Activated CD8-positive, alpha-beta T cell treated with anti-CD3 and anti-CD28 coated beads for 36 hours (primary cell): Measurements from ENCODE around the gene SSTR5. TPM values are rescaled to one million over a fixed set of nuclear protein-coding genes. Genes with fewer than 3 reads are reported as not detected.

ENCODE experiments used
- ATAC-seq: fragments of 200-7000 bp; cut with Tn5 transposase; one replicate; pipeline ENCODE4 v1.10.0; 2021; ENCODE audit warnings: mild to moderate bottlenecking, moderate library complexity
- CTCF ChIA-PET: fragments of 350-600 bp; sonication (Branson Sonifier 250); formaldehyde crosslinking; loops from one replicate; lab custom pipeline; 2021; ENCODE audit warnings: antibody characterized with exemption; lab: Charles Lee
- POLR2A ChIA-PET: fragments of 350-600 bp; sonication (Branson Sonifier 250); formaldehyde crosslinking; loops from one replicate; lab custom pipeline; 2021; ENCODE audit warnings: antibody characterized with exemption; lab: Charles Lee
- DNase-seq: peaks from one replicate; pipeline ENCODE4 v3.0.0-alpha.2; 2020
- H3K27ac Mint-ChIP-seq: one replicate; pipeline ENCODE4 v1.8.0; 2021; ENCODE audit warnings: mild to moderate bottlenecking, mixed read lengths
- H3K27me3 Mint-ChIP-seq: one replicate; pipeline ENCODE4 v1.8.0; 2021; ENCODE audit warnings: mixed read lengths
- H3K36me3 Mint-ChIP-seq: one replicate; pipeline ENCODE4 v1.8.0; 2021; ENCODE audit warnings: low read depth, mixed read lengths
- H3K4me1 Mint-ChIP-seq: one replicate; pipeline ENCODE4 v1.8.0; 2021; ENCODE audit warnings: low read depth, mixed read lengths
- H3K4me3 Mint-ChIP-seq: one replicate; pipeline ENCODE4 v1.8.0; 2021; ENCODE audit warnings: mild to moderate bottlenecking, moderate library complexity, mixed read lengths
- H3K9me3 Mint-ChIP-seq: one replicate; pipeline ENCODE4 v1.8.0; 2021; ENCODE audit warnings: mixed read lengths
- intact Hi-C: fragments of 100-400 bp; cut with micrococcal nuclease; formaldehyde crosslinking; loops from one replicate; pipeline ENCODE4 v1.10.0; 2022
- total RNA-seq, 2 experiments: library from RNA; stranded (reverse); gene quantifications; one replicate each; pipeline ENCODE4 v1.2.3, GENCODE V29; 2021
- TF ChIP-seq, protein P1 (sequence below): fragments of 200-600 bp; IDR thresholded peaks from one replicate; pipeline ENCODE4 v1.8.0; 2022; ENCODE audit warnings: antibody characterized with exemption, mild to moderate bottlenecking

The SSTR5 gene
- total RNA-seq, 2 experiments from 2014 or later: not detected

DNA sequence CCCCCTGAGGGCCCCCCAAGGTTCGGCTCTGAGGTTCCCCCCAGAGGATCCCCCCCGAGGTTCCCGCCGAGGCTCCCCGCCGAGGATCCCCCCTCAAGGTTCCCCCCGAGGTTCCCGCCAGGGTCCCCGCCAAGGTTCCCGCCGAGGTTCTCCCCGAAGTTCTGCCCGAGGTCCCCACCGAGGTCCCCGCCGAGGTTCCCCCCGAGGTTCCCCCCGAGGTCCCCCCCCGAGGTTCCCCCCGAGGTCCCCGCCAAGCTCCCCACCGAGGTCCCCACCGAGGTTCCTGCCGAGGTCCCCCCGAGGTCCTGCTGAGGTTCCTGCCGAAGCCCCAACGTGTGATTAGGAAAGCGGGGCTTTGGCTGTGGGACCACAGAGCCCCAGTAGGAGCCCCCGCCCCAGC lies 32.2 kb upstream of the SSTR5 start:
- peaks cover 3% of the 10 kb centered on the region for H3K9me3 Mint-ChIP-seq
- ATAC-seq (no peak), DNase-seq (no peak)
- no peak overlapping the region for H3K4me3 Mint-ChIP-seq
- TF ChIP-seq, protein P1, sequence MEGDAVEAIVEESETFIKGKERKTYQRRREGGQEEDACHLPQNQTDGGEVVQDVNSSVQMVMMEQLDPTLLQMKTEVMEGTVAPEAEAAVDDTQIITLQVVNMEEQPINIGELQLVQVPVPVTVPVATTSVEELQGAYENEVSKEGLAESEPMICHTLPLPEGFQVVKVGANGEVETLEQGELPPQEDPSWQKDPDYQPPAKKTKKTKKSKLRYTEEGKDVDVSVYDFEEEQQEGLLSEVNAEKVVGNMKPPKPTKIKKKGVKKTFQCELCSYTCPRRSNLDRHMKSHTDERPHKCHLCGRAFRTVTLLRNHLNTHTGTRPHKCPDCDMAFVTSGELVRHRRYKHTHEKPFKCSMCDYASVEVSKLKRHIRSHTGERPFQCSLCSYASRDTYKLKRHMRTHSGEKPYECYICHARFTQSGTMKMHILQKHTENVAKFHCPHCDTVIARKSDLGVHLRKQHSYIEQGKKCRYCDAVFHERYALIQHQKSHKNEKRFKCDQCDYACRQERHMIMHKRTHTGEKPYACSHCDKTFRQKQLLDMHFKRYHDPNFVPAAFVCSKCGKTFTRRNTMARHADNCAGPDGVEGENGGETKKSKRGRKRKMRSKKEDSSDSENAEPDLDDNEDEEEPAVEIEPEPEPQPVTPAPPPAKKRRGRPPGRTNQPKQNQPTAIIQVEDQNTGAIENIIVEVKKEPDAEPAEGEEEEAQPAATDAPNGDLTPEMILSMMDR: no peak
- no peaks in the 10 kb centered on the region for H3K4me1 Mint-ChIP-seq
- ChIA-PET CTCF (interaction anchor here (1.6 kb wide), 1 partner anchor 17 kb away, joined by 9 read pairs; no protein-coding TSS in a partner anchor), POLR2A (interaction anchor here (1.0 kb wide), 1 partner anchor 334 kb away, joined by 3 read pairs; no protein-coding TSS in a partner anchor)
- no peaks in the 10 kb centered on the region for H3K36me3 Mint-ChIP-seq
- no peak overlapping the region for H3K27ac Mint-ChIP-seq
- H3K27me3 Mint-ChIP-seq: peaks cover 1% of the 10 kb centered on the region
- intact Hi-C loops: no loop called here

DNA sequence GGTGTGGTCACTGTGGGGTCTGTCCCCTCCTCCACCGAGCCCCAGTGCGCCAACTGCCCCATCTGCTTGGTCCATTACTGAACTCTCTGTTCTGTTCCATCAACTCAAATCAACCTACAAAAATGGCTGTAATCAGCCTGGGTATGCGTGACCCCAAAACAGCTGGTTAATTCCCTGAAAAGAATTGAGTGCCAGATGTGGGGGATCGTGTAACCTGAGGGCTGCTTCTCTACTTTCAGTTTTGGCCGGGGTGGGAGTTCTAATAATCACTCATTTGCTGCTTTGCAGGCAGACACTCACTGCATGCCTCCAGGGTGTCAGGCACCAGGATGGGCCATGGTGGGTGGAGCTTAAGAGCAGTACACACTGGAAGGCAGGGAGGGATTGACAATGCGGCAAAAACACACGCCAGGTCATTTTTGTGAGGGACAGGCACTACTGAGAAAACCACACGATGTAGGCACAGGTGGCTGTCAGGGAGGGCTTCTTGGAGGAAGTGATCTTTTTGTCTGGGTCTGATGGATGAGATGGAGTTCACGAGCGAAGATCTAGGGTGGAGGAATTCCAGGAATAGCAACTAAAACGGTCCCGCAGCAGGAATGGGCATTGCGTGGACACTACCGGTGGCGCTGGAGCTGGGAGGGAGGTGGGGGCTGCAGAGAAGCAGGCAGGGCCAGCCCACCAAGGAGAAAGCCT lies 30.4 kb upstream of the SSTR5 start:
- Mint-ChIP-seq H3K4me3 (no peak overlapping the region), H3K36me3 (no peaks in the 10 kb centered on the region), H3K27ac (no peak overlapping the region), H3K4me1 (no peaks in the 10 kb centered on the region), H3K27me3 (no peaks in the 10 kb centered on the region), H3K9me3 (peaks cover 3% of the 10 kb centered on the region)
- TF ChIP-seq, protein P1: no peak
- DNase-seq (no peak), ATAC-seq (no peak)
- intact Hi-C loops: no loop called here
- ChIA-PET POLR2A (no interaction called here), CTCF (interaction anchor here (1.4 kb wide), 1 partner anchor 15 kb away, joined by 3 read pairs; no protein-coding TSS in a partner anchor)

DNA sequence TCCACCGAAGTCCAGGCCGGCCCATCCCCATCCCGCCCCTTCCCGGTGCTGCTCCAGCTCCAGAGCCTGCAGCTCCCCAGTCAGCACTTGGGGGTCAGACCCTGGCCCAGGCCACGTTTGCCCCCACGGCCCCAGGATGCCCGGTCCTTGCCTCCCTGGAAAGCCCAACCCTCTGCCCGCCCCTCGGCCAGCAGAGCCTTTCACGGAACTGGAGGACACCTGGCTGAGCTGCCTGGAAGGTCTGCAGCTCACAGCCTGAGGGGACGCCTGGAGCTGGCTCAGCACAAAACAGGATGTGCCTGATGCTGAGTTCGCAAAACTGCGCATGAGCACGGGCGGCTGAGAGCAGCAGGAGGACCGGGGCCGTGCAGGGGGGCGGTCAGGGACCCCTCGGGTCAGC lies 29.7 kb upstream of the SSTR5 start:
- no peaks in the 10 kb centered on the region for H3K27me3 Mint-ChIP-seq
- H3K4me3 Mint-ChIP-seq: no peak overlapping the region
- CTCF ChIA-PET: interaction anchor here (1.4 kb wide), 1 partner anchor 14 kb away, joined by 3 read pairs; no protein-coding TSS in a partner anchor
- peaks cover 3% of the 10 kb centered on the region for H3K9me3 Mint-ChIP-seq
- no peaks in the 10 kb centered on the region for H3K36me3 Mint-ChIP-seq
- no peak for DNase-seq
- H3K27ac Mint-ChIP-seq: no peak overlapping the region
- intact Hi-C loops: no loop called here
- H3K4me1 Mint-ChIP-seq: no peaks in the 10 kb centered on the region
- POLR2A ChIA-PET: no interaction called here
- TF ChIP-seq, protein P1: no peak
- ATAC-seq: no peak

DNA sequence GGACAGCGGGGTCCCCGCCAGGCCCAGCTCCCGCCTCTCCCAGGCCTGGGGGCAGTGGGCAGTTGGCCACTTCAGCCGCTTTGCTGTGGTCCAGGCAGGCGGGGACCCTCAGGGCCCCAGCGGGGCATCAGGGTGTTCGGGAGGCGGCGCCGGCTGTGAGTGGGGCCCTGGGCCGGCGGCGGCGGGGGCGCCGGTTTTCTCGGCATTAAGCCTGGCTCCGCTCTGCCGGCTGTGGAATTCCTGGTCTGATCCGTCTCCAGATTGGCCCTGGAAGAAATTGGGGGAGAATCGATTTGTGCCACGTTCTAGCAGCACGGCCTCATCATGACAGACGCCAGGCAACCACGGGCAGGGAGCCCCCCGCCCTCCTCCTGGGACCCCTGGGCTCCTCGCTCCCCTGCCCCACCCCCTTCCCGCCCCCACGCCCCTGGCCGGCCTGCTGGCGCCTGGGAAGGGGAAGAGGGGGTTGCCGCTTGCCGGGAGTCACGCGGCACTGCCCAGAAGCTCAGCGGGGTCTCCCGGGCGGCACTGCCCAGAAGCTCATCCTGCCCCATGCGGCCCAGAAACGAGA lies 28.6 kb upstream of the SSTR5 start:
- DNase-seq: no peak

More for the DNA sequence above, 28.6 kb upstream of the SSTR5 start:
- peaks cover 3% of the 10 kb centered on the region for H3K9me3 Mint-ChIP-seq
- intact Hi-C loops: no loop called here
- H3K4me1 Mint-ChIP-seq: no peaks in the 10 kb centered on the region
- POLR2A ChIA-PET: no interaction called here
- no peaks in the 10 kb centered on the region for H3K27me3 Mint-ChIP-seq
- CTCF ChIA-PET: interaction anchor here (1.8 kb wide), 1 partner anchor 14 kb away, joined by 6 read pairs; no protein-coding TSS in a partner anchor
- no peak overlapping the region for H3K27ac Mint-ChIP-seq
- no peak for ATAC-seq
- no peak overlapping the region for H3K4me3 Mint-ChIP-seq
- H3K36me3 Mint-ChIP-seq: no peaks in the 10 kb centered on the region
- TF ChIP-seq, protein P1: no peak
